HG03280 (cell line): ENCODE measurements around the gene RAB7B.
A peak's percentile ranks its signal among the peaks of the same experiment; 100 is the strongest.
"Not testable (repeated sequence)": the region's sequence is repeated elsewhere in the genome, so short reads cannot be mapped to it uniquely, and the experiment has no call there.

Experiments
- ATAC-seq: cut with Tn5 transposase; IDR thresholded peaks from one replicate; pipeline ENCODE4 v1.9.1; 2021; ENCODE audit warnings: mild to moderate bottlenecking, moderate library complexity; ENCODE audit not compliant: unreplicated experiment

The RAB7B gene

GRCh38 chr1:206002871-206003801, at the start of gene RAB7B:
RAB7B (minus strand) TSS chr1:206003395; CDS start chr1:205994135, 9,260 bp downstream.
- ATAC-seq: no peak

- not testable (repeated sequence) for ATAC-seq
Measured at GRCh38 chr1:206052231-206052865, 49.2 kb upstream of the RAB7B start.

GRCh38 chr1:206050655-206051235, 47.5 kb upstream of the RAB7B start:
- peak; percentile 87 for ATAC-seq

GRCh38 chr1:206049919-206050600, 46.9 kb upstream of the RAB7B start:
- ATAC-seq: no peak

- ATAC-seq: peak; percentile 48
Measured at GRCh38 chr1:206049293-206049692, 46.1 kb upstream of the RAB7B start.

GRCh38 chr1:206048582-206048981, 45.4 kb upstream of the RAB7B start:
- ATAC-seq: no peak

- ATAC-seq: no peak
Measured at GRCh38 chr1:206047271-206047670, 44.1 kb upstream of the RAB7B start.

GRCh38 chr1:206041640-206042039, 38.4 kb upstream of the RAB7B start:
- no peak for ATAC-seq

GRCh38 chr1:206040328-206040727, 37.1 kb upstream of the RAB7B start:
- ATAC-seq: no peak

GRCh38 chr1:206039046-206039973, 36.1 kb upstream of the RAB7B start:
- no peak for ATAC-seq

- ATAC-seq: no peak
Measured at GRCh38 chr1:206037581-206037980, 34.4 kb upstream of the RAB7B start.

- ATAC-seq: no peak
Measured at GRCh38 chr1:206036663-206037455, 33.7 kb upstream of the RAB7B start.

GRCh38 chr1:206035027-206035426, 31.8 kb upstream of the RAB7B start:
- ATAC-seq: no peak

GRCh38 chr1:206032380-206033140, 29.4 kb upstream of the RAB7B start:
- ATAC-seq: no peak

- peak; percentile 87 for ATAC-seq
Measured at GRCh38 chr1:206030714-206031113, 27.5 kb upstream of the RAB7B start.

GRCh38 chr1:206030191-206030590, 27.0 kb upstream of the RAB7B start:
- ATAC-seq: no peak

GRCh38 chr1:206029484-206029883, 26.3 kb upstream of the RAB7B start:
- no peak for ATAC-seq

- ATAC-seq: no peak
Measured at GRCh38 chr1:206025283-206025820, 22.2 kb upstream of the RAB7B start.
